HG03060 (cell line): ENCODE results near the gene CUX1.
"Not testable (repeated sequence)": the region's sequence is repeated elsewhere in the genome, so short reads cannot be mapped to it uniquely, and the experiment has no call there.

Experiments
- ATAC-seq: cut with Tn5 transposase; IDR thresholded peaks from one replicate; pipeline ENCODE4 v1.9.1; 2021; ENCODE audit warnings: low read depth, moderate number of reproducible peaks; ENCODE audit not compliant: unreplicated experiment

The CUX1 gene

GRCh38 chr7:101867681-101868080, 50.3 kb downstream of the CUX1 start:
- not testable (repeated sequence) for ATAC-seq

GRCh38 chr7:101868191-101868950, 50.9 kb downstream of the CUX1 start:
- no peak for ATAC-seq

GRCh38 chr7:101869026-101869900, 51.8 kb downstream of the CUX1 start:
- ATAC-seq: no peak

- no peak for ATAC-seq
Observed at GRCh38 chr7:101869901-101870290, 52.5 kb downstream of the CUX1 start.

- no peak for ATAC-seq
Observed at GRCh38 chr7:101870361-101871062, 53.1 kb downstream of the CUX1 start.

DNA sequence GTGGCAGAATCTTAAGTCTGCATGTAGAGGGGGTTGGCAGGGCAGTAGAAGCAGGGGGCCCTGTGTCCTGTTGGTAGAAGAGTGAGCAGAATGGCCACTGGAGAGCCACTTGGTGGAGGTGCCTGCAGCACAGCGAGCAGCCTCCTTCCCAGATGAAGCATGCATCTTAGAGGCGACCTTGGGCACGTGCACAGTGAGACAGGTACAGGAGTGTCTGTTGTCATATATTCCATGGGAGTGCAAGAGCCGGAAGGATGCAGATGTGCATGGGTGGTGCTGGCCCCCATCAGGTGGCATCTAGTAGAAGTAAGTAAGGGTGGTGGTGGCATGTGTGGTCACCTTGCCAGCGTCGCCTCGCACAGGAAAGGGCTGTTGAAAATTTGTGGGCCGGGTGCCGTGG, 53.9 kb downstream of the CUX1 start:
- ATAC-seq: no peak

GRCh38 chr7:101874028-101874427, 56.6 kb downstream of the CUX1 start:
- no peak for ATAC-seq

DNA sequence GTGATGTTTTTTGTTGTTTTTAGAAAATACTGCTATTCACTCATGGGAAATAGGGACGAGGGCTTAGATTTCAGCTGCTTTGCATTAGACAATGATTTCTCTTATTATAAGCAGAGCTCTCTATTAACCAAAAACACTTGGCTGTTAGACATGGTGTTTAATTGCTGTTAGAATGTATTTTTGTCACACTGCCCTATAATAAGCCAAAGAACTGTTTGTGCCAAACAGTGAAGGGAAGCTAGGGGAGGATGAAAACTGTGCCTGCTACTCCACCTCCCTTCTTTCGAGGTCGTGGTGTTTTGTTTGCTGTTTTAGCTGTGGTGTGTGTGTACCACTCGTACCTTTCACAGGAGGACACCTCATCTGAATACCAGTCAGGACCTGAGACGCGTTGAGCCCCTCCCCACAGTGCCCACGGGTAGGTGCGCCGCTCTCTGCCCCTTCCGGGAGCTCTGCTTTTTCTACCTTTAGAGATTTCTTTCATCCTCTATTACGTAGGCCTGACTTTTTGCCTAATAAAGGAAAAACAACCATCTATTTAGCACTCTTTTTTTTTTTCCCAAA, 57.9 kb downstream of the CUX1 start:
- ATAC-seq: no peak

DNA sequence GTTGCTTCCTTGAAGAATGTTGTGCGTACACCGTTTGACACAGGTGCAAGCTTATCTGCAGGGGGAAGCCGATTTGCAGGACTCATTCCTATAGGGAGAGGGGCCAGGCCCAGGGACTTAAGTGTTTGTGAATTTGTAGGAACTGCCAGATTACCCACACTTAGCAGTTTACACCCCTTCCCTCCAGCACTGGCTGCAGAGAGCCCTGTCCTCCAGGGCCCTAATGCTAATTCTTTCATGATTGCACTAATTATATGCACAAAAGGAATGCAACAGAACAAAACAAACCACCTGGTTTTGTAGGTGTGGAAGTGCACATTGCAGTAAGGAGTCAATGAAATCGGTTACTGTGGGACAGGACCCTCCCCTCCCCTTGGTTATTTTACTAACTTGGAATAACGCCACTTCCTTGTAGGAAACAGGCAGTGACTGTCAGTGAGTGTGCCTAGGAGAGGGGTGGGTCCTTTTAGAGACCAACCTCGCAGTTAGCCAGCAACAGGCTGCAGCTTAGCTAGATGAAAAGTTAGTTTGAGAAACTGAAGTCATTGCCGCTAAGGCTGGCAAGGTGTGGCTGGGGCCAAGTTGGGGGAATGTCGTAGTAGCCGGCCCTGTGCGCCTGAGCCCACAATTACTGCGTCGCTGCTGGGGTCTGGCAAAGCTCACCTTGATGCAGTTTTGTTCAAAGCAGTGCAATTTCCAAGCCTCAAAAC, 60.6 kb downstream of the CUX1 start:
- ATAC-seq: no peak

DNA sequence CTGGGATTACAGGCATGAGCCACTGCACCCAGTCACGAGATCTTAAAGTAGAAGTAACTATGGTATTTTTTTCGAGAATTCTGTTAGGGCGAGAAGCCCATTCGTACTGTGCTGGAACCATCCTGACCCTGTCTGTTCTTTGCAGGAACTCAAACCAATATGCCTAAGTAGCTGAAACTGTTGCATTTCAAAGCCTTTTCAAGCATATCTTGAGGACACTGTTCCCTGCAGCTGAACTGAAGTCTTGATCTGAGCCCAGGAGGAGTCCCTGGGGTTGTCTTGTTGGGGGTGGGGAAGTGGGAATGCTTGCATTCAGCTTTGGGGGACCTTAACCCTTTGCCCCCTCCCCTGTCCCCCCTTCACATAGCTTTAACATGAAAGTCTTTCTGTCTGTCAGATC, 61.5 kb downstream of the CUX1 start:
- ATAC-seq: no peak

- ATAC-seq: no peak
Observed at GRCh38 chr7:101879565-101879964, 62.1 kb downstream of the CUX1 start.

DNA sequence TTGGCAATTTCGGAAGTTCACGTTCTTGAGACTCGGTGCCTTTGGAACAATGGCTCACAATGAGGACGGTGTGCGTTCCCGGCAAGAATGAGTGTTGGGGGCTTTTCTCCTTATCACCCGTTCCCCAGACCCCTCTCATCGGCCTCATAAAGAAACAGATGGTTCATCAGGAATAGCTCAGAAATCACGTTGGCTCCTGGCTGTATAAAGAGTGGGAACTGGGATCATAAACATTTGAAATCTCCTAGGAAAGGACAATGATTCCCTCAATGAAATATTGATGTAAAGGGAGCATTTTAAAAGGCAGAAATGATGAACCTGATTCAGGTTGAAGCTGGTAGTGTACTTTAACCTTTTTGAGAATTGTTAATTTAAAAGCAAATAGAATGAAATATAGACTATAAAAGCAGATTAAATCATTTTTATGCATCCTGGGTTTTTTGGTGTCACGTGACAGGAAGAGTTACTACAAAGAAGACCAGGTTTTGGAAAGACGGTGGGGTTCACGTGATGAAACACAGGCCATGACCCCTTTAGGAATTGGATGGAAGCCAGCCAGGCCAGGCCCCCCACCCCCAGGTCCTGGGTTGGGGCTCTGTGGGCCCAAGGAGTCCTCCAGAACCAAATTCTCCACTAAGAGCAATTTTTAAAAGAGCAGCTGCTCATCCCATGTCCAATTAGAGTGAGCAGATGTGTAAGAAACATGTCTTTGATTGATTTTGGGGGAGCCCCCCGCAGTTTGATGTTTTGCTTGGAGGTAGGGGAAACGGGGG, 63.0 kb downstream of the CUX1 start:
- ATAC-seq: no peak

- no peak for ATAC-seq
Observed at GRCh38 chr7:101882005-101882421, 64.6 kb downstream of the CUX1 start.

GRCh38 chr7:101882595-101883564, 65.5 kb downstream of the CUX1 start:
- no peak for ATAC-seq

GRCh38 chr7:101884671-101885596, 67.5 kb downstream of the CUX1 start:
- ATAC-seq: no peak

DNA sequence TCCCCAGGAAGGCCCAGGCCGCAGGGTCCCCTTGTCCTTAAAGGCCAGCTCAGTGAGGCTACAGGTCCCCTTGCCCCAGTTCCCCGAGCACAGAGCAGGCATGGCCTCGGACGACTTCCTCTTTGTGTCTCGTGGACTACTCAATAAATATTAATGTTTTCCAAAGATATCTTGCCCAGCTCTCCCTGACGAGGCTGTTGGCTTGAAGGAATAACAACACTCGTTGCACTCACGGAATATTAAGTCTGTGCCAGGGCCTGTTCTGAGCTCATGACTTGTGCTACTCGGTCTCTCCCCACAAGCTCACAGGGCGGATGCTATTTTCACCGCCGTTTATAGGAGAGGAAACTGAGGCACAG, 68.2 kb downstream of the CUX1 start:
- ATAC-seq: no peak

DNA sequence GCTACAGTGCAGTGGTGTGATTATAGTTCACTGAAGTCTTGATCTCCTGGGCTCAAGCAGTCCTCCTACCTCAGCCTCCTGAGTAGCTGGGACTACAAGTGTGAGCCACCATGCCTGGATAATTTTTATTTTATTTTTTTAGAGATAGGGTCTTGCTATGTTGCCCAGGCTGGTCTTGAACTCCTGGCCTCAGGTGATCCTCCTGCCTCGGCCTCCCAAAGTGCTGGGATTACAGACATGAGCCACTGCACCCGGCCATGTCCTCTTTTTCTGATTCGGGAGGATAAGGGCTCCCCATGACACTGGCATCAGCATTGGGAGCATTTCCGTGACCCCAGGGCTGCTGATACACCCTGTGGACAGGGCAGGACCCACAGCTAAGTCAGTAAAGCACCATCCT, 69.9 kb downstream of the CUX1 start:
- not testable (repeated sequence) for ATAC-seq
